Stomach (tissue), 4 donors: ENCODE measurements around the gene TBC1D8.

ENCODE experiments used
- POLR2A ChIP-seq, 4 donors: fragments of 450-650 bp; IDR thresholded peaks; one replicate each; pipeline ENCODE4 v1.6.1; 2016; ENCODE audit warnings: antibody characterized with exemption in 4 of 4, control low read depth in 2 of 4, mild to moderate bottlenecking in 1 of 4, moderate library complexity in 1 of 4
- TF ChIP-seq, protein P1 (sequence below), 7 experiments: fragments of 450-650 bp in 4 of 7; fragments of 200-600 bp in 3 of 7; sonication (generic) in 3 of 7; IDR thresholded peaks; one replicate each; pipeline ENCODE4 v1.5.1; 2016 to 2019; ENCODE audit warnings: antibody characterized with exemption in 7 of 7, control low read depth in 2 of 7, mild to moderate bottlenecking in 1 of 7

GRCh38 chr2:100964681-100965169, 186.5 kb downstream of the TBC1D8 start:
- TF ChIP-seq, protein P1, sequence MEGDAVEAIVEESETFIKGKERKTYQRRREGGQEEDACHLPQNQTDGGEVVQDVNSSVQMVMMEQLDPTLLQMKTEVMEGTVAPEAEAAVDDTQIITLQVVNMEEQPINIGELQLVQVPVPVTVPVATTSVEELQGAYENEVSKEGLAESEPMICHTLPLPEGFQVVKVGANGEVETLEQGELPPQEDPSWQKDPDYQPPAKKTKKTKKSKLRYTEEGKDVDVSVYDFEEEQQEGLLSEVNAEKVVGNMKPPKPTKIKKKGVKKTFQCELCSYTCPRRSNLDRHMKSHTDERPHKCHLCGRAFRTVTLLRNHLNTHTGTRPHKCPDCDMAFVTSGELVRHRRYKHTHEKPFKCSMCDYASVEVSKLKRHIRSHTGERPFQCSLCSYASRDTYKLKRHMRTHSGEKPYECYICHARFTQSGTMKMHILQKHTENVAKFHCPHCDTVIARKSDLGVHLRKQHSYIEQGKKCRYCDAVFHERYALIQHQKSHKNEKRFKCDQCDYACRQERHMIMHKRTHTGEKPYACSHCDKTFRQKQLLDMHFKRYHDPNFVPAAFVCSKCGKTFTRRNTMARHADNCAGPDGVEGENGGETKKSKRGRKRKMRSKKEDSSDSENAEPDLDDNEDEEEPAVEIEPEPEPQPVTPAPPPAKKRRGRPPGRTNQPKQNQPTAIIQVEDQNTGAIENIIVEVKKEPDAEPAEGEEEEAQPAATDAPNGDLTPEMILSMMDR (IDR thresholded peaks at IDR 0.05) = no peak
- no peak for TF ChIP-seq POLR2A (IDR thresholded peaks at IDR 0.05)
